Measurements from ENCODE around the gene CDH13.

GRCh38 chr16:83804366-83804765 is 1177.6 kb downstream of the CDH13 start:
- TF ChIP-seq, protein P1, sequence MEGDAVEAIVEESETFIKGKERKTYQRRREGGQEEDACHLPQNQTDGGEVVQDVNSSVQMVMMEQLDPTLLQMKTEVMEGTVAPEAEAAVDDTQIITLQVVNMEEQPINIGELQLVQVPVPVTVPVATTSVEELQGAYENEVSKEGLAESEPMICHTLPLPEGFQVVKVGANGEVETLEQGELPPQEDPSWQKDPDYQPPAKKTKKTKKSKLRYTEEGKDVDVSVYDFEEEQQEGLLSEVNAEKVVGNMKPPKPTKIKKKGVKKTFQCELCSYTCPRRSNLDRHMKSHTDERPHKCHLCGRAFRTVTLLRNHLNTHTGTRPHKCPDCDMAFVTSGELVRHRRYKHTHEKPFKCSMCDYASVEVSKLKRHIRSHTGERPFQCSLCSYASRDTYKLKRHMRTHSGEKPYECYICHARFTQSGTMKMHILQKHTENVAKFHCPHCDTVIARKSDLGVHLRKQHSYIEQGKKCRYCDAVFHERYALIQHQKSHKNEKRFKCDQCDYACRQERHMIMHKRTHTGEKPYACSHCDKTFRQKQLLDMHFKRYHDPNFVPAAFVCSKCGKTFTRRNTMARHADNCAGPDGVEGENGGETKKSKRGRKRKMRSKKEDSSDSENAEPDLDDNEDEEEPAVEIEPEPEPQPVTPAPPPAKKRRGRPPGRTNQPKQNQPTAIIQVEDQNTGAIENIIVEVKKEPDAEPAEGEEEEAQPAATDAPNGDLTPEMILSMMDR (conservative IDR thresholded peaks at IDR 0.05 in 1 of 2, IDR thresholded peaks at IDR 0.05 in 1 of 2; ENCODE audit: low read depth in 1 of 2, low read length in 2 of 2) = no peak
- TF ChIP-seq EZH2 (IDR thresholded peaks at IDR 0.05; ENCODE audit: low read length, missing control alignments) = no peak

Data from fibroblast of lung (primary cell).